GM19043 (cell line): ENCODE results near the gene ERC2.
"Not testable (repeated sequence)": the region's sequence is repeated elsewhere in the genome, so short reads cannot be mapped to it uniquely, and the experiment has no call there.

Experiments
- ATAC-seq: cut with Tn5 transposase; IDR thresholded peaks from one replicate; pipeline ENCODE4 v1.9.1; 2021; ENCODE audit warnings: low read depth; ENCODE audit not compliant: unreplicated experiment

The ERC2 gene

GRCh38 chr3:56268616-56269383 lies 199.5 kb downstream of the ERC2 start:
- ATAC-seq, result no peak

DNA sequence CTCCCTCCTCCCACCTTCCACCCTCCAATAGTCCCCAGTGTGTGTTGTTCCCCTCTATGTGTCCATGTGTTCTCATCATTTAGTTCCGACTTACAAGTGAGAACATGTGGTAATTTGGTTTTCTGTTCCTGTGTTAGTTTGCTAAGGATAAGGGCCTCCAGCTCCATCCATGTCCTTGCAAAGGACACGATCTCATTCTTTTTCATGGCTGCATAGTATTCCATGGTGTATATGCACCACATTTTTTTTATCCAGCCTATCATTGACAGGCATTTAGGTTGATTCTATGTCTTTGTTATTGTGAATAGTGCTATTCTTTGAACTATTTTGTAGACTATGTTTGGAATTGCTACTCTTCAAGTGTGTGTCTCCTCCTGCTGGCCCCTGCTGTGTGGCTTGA lies 206.4 kb downstream of the ERC2 start:
- not testable (repeated sequence) for ATAC-seq

GRCh38 chr3:56260262-56260661 lies 208.0 kb downstream of the ERC2 start:
- no peak for ATAC-seq

DNA sequence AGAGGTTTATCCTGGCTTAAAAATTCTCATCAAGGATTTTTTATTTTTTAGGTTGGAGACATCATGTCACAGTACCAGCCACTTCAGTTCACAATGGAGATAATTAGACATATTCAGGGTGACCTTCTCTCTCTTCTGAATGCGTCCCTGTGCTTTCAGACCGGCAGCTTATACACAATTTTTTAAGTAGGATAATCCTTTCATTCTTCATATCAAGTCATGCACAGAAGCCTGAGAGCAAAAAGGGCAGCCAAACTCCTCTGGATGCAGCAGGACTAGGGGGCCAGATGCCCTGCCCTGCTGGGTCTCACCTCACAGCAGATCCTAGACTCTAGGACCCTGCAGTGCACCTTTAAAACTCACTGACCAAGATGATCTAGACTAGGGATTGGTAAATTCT lies 210.4 kb downstream of the ERC2 start:
- no peak for ATAC-seq

DNA sequence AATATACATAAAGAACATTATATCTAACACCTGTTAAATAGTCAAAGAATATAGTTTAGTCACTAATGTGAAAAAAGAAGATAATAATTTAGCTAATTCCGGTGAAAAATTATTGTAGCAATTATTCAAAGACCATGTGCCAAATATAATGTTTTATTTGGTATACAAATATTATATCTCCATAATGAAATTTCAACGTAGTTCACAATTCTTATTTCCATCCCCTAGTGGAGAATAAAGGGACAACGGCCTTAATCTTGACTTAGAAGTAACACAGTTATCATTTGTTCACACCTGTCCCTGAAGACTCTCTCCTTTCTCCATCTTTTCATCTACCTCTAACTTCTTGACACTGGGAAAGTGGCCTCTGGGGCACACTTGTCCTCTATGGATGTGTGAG lies 213.4 kb downstream of the ERC2 start:
- no peak for ATAC-seq

DNA sequence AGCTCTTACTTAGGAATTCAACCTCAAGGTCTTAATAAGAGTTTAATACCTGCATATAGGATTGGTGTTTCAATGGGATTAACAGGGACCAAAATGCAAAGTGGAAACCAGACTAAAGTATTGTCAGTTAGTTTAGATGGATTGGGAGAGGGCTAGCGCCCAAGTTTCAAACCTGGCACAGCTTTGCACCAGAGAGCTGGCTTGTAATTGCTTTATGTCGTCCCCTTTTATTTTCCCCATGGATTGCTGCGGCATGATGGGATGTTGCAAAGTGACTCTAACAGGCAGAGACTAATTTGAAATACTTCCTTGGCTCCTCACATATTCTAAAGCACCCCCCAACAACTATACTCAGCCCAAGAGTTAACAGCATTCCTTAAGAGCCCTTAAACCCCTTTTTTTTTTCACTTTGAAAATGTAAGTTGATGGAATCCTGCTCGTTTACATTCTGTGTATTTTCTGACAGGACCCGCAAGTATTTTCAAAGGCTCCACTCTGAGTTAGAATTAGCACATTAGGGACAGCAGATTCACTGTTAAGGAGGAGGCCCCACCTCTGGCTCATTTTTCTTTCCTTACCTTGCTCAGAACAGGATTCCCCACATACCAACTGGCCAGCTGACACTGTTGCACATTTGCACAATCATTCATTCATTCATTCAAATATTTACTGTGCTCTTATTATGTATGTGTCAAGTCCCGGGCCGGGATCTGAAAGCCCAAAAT lies 214.2 kb downstream of the ERC2 start:
- no peak for ATAC-seq

DNA sequence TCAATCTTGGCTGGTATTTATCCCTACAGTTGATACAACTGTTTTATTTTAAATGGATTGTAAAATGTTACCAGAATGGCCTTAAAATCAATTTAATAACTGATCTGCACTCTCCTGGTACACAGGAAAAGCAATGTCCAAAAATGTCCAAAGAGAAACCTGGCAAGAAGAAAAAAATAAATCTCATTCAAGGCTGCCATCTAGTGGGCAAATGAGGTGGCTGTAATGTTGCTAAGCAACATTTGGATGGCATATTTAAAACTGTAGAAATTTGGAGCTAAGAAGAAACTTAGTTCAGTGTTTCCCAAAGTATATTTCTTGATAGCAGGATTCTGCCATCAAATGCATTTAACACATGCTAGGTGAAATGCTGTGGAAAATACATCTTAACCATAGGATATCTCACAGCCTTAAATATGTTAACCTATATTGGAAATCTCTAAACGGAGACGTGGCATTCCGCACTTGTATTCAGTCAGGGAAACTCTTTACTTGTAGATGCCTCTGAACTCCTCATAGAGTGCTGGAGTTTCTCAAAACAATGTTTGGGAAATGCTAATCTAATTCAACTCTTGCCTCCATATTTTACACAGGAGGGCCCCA lies 216.8 kb downstream of the ERC2 start:
- ATAC-seq, result no peak

DNA sequence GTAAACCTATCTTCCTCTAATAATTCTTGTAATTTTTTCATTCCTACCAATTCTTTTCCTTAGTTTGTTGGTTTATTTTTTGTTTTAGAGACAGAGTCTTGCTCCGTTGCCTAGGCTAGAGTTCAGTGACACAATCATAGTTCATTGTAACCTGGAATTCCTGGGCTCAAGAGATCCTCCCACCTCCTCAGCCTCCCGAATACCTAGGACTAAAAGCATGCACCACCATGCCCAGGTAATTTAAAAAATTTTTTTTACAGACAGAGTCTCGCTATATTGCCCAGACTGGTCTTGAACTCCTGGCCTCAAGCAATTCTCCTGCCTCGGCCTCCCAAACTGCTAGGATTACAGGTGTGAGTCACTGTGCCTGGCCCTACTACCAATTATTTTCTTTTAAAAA lies 220.2 kb downstream of the ERC2 start:
- ATAC-seq, result no peak

DNA sequence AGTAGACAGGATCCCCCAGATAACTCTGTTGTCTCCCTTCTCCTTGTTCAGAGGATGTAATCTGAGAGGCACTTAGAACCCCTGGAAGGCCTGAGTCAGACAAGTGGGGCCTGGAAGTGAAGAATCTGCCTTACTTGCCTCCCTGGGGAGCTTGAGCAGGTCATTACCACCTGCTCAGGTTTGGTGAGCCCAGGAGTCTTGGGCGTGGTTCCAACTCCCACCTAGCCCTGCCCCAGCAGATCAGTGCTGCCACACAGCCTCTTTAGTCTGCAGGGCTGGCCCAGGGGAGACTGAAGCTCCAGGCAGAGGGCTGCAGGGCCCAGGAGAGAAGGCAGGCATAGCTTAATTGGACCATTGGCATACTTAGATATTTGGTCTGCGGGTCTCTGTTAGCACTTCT lies 230.0 kb downstream of the ERC2 start:
- no peak for ATAC-seq

- no peak for ATAC-seq
Observed at GRCh38 chr3:56233742-56234141, 234.5 kb downstream of the ERC2 start.

DNA sequence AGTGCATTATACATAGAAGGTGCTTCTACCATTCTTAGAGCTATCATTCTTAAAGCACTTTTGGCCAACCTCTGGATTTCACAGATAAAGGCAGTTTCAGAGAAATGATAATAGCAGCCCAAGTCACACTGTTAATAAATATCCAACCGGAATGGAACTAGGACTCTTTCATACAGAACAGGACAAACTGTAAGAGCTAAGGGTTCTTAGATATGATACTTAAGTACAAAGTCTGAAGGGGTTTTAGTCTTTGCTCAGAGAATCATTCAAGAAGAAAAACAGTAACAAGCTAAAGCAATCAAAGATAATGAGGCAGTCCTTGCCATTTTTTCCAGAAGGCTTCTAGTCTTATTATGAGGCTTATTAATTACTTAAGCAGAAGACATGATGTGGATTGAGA lies 239.0 kb downstream of the ERC2 start:
- ATAC-seq, result no peak

- no peak for ATAC-seq
Observed at GRCh38 chr3:56222866-56223265, 245.4 kb downstream of the ERC2 start.

GRCh38 chr3:56219894-56220805 lies 248.1 kb downstream of the ERC2 start:
- no peak for ATAC-seq

DNA sequence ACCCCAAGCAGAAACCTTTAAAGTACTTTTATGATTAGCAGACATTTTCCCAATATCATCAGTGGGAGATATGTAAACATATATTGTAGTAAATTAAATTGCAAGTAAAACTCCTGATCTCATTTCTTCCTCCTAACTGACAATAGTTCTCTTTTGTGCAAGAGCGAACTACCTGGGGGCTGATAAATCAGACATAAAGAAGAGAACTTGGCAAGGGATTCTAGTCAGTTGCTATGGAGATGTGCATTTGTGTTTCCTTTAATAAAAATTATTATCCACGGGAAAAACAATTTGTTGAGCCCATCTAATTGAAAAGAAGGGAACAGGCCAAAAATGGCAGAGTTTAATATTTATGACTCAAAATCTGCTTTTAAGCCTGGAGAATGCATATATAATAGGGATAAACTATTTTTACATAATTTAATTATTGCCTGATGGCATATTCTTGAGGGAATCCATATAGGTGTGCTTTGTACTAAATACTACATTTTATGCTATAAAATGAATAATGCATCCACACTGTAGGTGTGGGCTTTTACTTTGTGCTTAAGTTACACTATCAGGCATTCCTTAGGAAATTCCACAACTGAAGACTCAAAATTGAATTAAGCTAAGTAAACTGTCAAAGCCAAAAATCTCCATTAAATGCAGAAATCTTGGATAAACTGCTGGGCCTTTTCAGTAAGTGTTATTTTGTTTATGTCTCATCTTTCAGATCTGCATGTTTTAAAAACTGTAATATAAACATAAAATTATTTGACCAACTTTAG lies 258.1 kb downstream of the ERC2 start:
- no peak for ATAC-seq

- ATAC-seq, result no peak
Observed at GRCh38 chr3:56207922-56208321, 260.3 kb downstream of the ERC2 start.

- ATAC-seq, result no peak
Observed at GRCh38 chr3:56205406-56205805, 262.9 kb downstream of the ERC2 start.

DNA sequence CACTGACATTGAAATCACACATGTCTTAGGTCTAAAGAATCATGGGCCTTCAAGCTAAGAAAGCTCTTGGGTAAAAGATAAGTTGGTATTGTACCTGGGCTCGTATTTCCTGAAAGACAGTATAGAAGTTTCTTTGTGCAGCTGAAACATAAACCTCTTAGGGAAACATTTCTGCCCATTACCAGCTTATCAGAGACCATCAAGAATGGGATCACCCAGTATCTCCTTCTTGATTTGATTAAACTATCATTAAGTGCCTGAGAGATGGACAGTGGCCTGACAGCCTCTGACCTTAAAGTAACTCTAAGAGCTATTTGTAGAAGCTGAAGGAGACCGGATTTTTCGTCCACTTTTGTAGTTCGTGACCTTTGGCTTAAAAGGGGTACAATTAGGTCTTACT lies 265.3 kb downstream of the ERC2 start:
- no peak for ATAC-seq

DNA sequence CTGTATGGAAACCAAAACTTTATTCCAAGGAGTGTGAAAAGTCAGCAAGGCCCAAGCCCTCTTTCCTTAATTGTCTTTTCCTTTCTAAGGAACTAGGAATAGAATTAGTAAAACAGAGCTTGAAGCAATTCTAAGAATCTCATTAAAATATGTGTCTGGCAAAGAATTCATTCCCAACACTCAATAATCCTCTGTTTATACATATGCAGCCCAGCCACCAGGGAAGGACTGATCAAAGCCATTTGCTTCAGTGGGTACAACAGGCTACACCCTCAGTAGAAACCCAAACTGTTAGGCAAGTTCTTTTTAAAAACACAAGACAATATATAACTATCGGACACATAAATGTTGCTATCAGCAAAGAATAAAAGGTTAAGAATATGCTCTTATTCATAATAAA lies 266.9 kb downstream of the ERC2 start:
- ATAC-seq, result no peak

GRCh38 chr3:56200251-56200650 lies 268.0 kb downstream of the ERC2 start:
- no peak for ATAC-seq

- no peak for ATAC-seq
Observed at GRCh38 chr3:56197991-56198390, 270.3 kb downstream of the ERC2 start.
